ENCODE measurements around the gene NXF3.
"Not testable (repeated sequence)": the region's sequence is repeated elsewhere in the genome, so short reads cannot be mapped to it uniquely, and the experiment has no call there.

Gene NXF3

GRCh38 chrX:103051260-103051789 lies 41.6 kb downstream of the NXF3 start:
- no peak for DNase-seq (ENCODE audit: low spot score)

GRCh38 chrX:103033371-103033770 lies 59.6 kb downstream of the NXF3 start:
- DNase-seq (ENCODE audit: low spot score), result not testable (repeated sequence)

Data from CD4-positive, alpha-beta T cell treated with Interleukin-6 at 100 ng/mL for 8 hours (primary cell).